Sigmoid colon (tissue), 4 donors: ENCODE measurements around the gene FAM25A.

Experiments
- EP300 ChIP-seq, 4 donors: sonication (generic); formaldehyde crosslinking; IDR thresholded peaks; one replicate each; pipeline ENCODE4 v1.6.1; 2017; ENCODE audit warnings: antibody characterized with exemption in 4 of 4
- POLR2A ChIP-seq, 2 donors: fragments of 450-650 bp; IDR thresholded peaks; one replicate each; pipeline ENCODE4 v1.6.1; 2016; ENCODE audit warnings: antibody characterized with exemption in 2 of 2, mild to moderate bottlenecking in 2 of 2, moderate library complexity in 2 of 2
- POLR2AphosphoS5 ChIP-seq, 4 donors: sonication (generic); formaldehyde crosslinking; IDR thresholded peaks; one replicate each; pipeline ENCODE4 v1.6.1; 2017; ENCODE audit warnings: antibody characterized with exemption in 4 of 4
- TF ChIP-seq, protein P1 (sequence below), 4 experiments: fragments of 450-650 bp in 3 of 4; fragments of 200-600 bp in 1 of 4; IDR thresholded peaks; one replicate each; pipeline ENCODE4 v1.5.1; 2016 to 2019; ENCODE audit warnings: antibody characterized with exemption in 4 of 4, mild to moderate bottlenecking in 3 of 4, moderate library complexity in 2 of 4

DNA sequence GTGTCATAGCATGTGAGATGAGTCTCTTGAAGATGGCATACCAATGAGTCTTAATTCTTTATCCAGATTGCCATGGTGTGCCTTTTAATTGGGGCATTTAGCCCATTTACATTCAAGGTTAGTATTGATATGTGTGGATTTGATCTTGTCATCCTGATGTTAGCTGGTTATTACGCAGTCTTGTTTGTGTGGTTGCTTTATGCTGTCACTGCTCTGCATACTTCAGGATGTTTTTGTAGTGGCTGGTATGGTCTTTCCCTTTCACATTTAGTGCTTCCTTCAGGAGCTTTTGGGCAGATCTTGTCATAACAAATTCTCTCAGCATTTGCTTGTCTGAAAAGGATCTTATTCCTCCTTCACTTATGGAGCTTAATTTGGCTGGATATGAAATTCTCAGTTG lies 16.5 kb downstream of the FAM25A start:
- TF ChIP-seq POLR2A (IDR thresholded peaks at IDR 0.05) = no peak
- TF ChIP-seq, protein P1, sequence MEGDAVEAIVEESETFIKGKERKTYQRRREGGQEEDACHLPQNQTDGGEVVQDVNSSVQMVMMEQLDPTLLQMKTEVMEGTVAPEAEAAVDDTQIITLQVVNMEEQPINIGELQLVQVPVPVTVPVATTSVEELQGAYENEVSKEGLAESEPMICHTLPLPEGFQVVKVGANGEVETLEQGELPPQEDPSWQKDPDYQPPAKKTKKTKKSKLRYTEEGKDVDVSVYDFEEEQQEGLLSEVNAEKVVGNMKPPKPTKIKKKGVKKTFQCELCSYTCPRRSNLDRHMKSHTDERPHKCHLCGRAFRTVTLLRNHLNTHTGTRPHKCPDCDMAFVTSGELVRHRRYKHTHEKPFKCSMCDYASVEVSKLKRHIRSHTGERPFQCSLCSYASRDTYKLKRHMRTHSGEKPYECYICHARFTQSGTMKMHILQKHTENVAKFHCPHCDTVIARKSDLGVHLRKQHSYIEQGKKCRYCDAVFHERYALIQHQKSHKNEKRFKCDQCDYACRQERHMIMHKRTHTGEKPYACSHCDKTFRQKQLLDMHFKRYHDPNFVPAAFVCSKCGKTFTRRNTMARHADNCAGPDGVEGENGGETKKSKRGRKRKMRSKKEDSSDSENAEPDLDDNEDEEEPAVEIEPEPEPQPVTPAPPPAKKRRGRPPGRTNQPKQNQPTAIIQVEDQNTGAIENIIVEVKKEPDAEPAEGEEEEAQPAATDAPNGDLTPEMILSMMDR (IDR thresholded peaks at IDR 0.05) = no peak
- TF ChIP-seq EP300 (IDR thresholded peaks at IDR 0.05) = no peak
- no peak for TF ChIP-seq POLR2AphosphoS5 (IDR thresholded peaks at IDR 0.05)
